ENCODE measurements around the gene NDC1.

Gene NDC1

DNA sequence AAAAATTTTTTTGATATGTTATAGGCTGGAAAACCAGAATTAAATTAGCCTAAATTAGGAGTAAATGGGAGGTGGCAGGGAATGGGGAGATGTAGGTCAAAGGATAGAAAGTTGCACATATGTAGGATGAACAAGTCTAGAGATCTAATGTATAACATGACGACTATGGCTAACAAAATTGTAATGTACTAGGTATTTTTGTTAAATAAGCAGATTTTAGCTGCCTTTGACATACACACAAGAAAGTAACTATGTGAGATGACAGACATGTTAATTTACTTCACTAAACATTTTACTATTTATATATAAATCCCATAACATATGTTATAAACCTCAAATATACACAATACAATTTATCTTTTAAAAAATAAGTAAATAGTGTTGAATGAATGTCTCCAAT, 68.9 kb downstream of the NDC1 start:
- in situ Hi-C loops (cut with HindIII; ENCODE audit: low sequenced_read_pairs): loop anchor here (10.0 kb wide), 1 partner anchor 284 kb away; no protein-coding TSS in a partner anchor

DNA sequence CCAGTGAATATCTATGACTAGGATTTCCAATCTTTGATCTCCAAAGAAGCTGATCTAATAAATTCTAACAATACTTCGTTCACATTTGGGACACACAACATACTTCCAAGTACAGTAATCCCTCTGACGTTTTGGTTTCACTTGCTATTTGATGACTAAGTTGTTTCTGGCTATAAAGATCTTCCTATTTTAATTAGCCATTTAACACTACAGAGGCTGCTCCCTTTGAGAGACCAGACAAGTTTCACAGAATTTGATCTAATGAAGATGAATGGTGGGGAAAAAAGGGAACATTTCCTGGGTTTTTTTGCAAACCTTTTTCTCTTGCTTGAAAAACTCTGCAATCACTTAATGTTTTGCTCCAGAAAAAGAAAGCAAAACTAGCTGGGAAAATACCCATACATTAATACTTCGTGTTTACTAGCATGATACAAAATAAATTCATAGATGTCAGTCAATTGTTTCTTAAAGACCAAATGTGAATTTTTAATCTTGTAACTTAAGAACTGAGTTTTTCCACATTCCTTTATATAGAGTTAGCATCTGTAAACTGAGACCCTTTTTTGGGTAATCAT, 71.2 kb downstream of the NDC1 start:
- in situ Hi-C loops (cut with HindIII; ENCODE audit: low sequenced_read_pairs): loop anchor here (10.0 kb wide), 1 partner anchor 282 kb away; no protein-coding TSS in a partner anchor

DNA sequence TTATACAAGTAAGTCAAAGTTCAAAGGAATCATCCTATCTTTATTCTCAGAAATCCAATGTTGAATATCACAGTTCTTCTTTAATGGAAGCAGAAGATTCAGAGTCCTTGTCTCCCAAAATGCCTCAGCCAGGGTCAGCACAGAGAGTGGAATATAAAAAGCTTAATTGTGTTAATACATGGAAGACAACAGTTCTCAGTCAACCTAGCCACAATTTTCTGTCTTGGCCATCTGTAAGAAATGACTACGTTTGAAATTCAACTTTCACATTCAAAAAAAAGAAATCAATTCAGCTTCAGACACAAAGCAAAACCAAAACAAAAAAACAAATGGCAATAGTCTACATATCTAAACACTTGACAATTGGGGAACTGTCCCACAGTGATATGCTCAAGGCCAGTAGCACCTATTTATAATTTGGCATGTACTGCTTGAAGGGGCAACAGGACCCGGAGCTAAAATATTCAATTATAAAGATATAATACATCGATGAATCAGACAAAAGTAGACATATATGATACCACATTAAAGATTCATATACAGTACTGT, 71.8 kb downstream of the NDC1 start:
- in situ Hi-C loops (cut with HindIII; ENCODE audit: low sequenced_read_pairs): loop anchor here (10.0 kb wide), 1 partner anchor 281 kb away; no protein-coding TSS in a partner anchor

DNA sequence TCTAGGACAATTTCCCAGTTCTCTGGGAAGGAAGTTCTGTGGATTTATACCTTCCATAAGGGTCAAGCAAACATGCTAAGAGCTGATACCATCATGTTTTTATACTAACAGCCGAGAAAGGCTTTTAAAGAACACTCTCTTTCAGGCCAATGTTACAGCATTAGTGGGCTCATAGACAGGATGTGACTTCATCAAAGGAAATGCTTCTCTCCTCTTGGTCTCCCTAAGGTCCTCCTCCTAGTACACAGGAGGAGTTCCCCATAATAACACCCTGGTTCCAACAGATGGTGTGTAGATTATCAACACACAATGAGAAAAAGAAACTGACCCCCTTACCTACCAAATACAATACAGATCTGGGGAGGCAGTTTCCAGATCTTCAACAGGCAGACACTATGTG, 72.4 kb downstream of the NDC1 start:
- in situ Hi-C loops (cut with HindIII; ENCODE audit: low sequenced_read_pairs): loop anchor here (10.0 kb wide), 1 partner anchor 281 kb away; no protein-coding TSS in a partner anchor

DNA sequence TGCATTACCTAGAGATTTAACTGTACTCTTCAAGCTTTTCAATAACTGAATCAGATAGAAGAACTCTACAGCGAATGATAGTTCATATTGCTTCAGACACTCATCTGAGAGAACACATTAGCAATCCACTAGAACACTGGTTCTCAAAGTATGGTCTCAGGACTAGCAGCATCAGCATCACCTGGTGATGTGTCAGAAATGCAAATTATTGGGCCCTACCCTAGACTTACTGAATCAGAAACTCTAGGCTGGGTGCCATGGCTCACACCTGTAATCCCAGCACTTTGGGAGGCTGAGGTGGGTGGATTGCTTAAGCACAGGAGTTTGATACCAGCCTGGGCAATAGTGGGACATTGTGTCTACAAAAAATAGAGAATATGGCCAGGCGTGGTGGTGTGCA, 74.2 kb downstream of the NDC1 start:
- in situ Hi-C loops (cut with HindIII; ENCODE audit: low sequenced_read_pairs): loop anchor here (10.0 kb wide), 1 partner anchor 279 kb away; no protein-coding TSS in a partner anchor

DNA sequence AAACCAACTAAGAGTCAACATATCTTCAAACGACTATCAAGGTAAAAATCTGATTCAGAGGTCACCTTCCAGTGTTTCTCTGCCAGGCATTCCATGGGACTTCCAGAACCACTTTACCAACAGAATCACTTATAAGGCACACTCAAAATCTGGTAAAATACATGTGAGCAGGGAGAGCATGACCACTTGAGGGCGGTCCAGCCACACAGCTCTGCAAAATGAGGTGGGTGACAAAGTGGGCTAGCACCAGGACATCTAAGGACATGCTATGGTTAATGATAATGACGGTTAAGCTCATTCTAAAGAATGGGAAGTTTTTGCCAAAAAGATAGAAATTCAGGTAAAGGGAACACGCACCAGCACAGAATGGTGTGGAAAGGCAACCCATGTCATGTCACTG, 74.6 kb downstream of the NDC1 start:
- in situ Hi-C loops (cut with HindIII; ENCODE audit: low sequenced_read_pairs): loop anchor here (10.0 kb wide), 1 partner anchor 279 kb away; no protein-coding TSS in a partner anchor

DNA sequence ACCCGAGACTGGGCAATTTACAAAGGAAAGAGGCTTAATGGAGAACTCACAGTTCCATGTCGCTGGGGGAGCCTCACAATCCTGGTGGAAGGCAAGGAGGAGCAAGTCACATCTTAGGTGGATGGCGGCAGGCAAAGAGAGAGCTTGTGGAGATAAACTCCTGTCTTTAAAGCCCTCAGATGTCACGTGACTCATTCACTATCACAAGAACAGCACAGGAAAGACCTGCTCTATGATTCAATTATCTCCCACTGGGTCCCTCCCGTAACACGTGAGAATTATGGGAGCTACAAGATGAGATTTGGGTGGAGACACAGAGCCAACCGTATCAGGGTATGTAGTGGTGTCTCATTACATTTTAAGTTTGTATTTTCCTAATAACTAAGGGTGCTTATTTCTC, 77.6 kb downstream of the NDC1 start:
- in situ Hi-C loops (cut with HindIII; ENCODE audit: low sequenced_read_pairs): loop anchor here (10.0 kb wide), 1 partner anchor 276 kb away; no protein-coding TSS in a partner anchor

DNA sequence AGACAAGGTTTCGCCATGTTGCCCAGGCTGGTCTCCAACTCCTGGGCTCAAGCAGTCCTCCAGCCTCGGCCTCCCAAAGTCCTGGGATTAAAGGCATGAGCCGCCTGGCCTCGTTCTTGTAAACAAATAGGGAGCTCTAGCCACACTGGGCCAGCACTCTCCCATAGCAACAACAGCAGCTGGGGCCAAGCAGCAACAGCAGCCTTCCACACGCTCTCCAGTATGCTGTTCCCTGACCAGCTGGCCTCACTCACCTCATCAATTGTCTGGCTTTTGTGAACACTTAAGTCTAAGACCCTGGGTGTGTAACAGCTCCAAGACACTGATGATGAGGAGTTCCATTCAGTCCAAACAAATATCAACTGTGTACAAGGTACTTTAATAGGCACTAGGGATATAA, 82.2 kb downstream of the NDC1 start:
- in situ Hi-C loops (cut with HindIII; ENCODE audit: low sequenced_read_pairs): no loop called here

DNA sequence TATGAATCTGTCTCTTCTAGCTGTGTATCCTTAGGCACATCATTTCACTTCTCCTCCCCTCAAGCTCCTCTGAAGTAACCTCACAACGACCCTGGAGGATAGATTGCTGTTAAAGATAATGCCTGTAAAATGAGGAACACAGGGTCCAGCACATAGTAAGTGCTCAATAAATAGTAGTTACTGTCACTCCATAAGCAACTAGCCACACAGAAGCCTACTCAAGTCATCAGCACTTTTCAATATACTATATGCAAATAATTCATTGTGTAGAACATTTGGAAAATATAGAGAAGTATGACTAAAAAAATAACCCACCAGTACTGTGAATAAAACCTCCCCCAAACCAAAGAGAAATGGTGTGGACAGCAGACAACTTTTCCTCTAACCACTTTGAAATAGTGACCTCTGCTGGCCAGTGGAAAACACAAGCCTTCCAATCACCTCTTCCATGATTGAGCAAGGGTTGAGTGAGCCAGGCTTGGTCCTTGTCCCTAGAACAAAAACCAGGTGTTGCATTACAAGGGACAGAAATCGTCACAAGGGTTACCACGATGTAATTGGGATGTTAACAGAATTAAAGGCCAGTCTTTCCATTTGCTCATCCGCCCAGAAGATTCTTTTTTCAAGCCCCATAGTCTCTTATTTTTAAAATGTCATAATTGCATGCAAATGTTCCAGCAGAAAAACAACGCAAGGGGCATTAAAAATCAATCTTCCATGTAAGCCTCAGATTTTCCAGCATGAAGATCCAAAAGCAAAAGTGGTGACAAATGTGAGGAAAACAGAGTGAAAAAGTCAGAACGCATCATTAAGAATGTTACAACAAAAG, 83.4 kb downstream of the NDC1 start:
- in situ Hi-C loops (cut with HindIII; ENCODE audit: low sequenced_read_pairs): no loop called here

DNA sequence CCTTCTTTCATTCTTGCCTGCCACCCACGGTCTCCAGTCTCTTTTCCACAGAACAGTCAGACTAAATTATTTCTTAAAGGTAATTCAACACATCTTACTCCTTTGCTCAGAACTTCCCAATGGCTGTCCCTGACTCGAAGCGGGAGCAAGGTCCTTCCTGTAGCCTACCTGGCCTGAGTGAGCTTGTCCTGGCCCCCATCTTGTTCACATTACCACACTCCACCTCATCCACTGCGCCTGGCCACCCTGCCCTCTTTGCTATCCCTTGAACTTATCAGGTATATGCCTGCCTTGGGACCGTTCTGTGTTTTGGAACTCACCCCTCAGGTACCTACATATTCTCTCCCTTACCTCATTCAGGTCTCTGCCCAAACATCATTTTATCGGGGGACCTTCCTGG, 85.8 kb downstream of the NDC1 start:
- in situ Hi-C loops (cut with HindIII; ENCODE audit: low sequenced_read_pairs): no loop called here

DNA sequence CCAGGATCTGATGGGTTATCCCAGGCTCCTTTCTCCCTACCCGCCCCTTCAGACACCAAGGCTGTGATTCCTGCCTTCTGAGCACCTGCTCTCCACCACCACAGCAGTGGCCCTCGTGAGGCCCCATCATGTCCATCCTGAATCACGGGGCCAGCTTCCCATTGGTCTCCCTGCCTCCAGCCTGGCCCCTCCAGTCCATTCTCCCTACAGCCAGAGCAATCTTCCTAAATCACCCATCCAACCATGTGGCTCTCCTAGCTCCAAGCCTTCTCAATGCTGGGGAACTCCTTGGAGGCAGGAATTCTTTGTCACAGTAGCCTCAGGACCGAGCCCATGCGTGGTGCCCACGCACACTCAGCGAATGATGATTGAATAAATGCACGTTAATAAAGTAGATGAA, 90.3 kb downstream of the NDC1 start:
- in situ Hi-C loops (cut with HindIII; ENCODE audit: low sequenced_read_pairs): loop anchor here (10.0 kb wide), 1 partner anchor 453 kb away; no protein-coding TSS in a partner anchor

DNA sequence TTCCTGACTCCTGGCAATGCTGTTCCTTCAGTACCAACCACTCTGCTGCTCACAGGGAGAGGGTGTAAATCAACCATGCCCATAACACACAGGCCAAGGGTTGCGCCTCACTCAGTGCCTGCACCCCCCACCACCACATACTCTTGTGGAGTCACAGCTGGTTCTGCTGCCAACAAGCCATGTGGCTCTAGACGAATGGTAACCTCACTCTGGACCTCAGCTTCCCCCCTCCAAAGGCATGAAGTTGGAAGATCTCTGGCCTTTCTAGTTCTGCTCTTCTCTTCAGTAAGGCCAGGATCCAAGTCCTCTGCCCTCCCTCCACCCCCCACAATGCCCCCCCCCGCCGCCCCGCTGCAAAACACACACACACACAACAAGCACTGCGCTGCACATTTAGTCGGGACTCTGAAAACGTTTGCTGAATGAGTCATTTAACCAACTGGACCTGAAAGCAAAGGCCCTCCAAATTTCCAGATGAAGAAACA, 97.4 kb downstream of the NDC1 start:
- in situ Hi-C loops (cut with HindIII; ENCODE audit: low sequenced_read_pairs): loop anchor here (10.0 kb wide), 1 partner anchor 446 kb away; no protein-coding TSS in a partner anchor

DNA sequence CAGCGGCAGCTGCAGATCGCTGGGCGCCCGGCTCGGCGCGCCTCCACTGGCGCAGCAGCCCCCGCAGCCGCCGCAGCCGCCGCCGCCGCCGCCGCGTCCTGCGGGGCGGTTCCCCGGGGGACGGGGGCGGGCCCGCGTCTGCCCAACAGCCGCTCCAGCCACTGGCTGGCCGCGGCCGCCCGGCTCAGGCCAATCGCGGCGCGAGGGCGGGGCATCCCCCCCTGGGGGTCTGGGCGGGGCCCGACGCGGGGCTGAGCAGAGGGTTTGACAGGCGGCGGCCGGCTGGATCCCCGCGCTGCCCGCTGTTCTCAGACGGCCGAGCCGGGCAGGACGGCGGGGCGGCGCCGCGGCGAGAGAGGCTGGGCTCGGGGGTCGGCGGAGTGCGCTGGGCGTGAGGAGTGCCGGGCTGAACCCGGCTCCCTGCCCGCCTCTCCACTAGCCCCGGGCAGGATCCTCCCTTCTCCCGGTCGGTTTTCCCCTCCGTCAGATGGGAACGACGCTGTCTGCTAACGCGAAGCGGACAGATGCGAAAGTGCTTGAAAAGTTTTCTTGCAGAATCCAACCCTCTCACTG, 98.9 kb downstream of the NDC1 start, which contains the start of gene GLIS1:
Gene GLIS1, minus strand, starts transcription at position 56 of the 573 bp plus-strand sequence. CDS start 1,100 bp downstream, outside the sequence.
- in situ Hi-C loops (cut with HindIII; ENCODE audit: low sequenced_read_pairs): loop anchor here (5.0 kb wide), 2 partner anchors 47 to 92 kb away; no protein-coding TSS in a partner anchor

DNA sequence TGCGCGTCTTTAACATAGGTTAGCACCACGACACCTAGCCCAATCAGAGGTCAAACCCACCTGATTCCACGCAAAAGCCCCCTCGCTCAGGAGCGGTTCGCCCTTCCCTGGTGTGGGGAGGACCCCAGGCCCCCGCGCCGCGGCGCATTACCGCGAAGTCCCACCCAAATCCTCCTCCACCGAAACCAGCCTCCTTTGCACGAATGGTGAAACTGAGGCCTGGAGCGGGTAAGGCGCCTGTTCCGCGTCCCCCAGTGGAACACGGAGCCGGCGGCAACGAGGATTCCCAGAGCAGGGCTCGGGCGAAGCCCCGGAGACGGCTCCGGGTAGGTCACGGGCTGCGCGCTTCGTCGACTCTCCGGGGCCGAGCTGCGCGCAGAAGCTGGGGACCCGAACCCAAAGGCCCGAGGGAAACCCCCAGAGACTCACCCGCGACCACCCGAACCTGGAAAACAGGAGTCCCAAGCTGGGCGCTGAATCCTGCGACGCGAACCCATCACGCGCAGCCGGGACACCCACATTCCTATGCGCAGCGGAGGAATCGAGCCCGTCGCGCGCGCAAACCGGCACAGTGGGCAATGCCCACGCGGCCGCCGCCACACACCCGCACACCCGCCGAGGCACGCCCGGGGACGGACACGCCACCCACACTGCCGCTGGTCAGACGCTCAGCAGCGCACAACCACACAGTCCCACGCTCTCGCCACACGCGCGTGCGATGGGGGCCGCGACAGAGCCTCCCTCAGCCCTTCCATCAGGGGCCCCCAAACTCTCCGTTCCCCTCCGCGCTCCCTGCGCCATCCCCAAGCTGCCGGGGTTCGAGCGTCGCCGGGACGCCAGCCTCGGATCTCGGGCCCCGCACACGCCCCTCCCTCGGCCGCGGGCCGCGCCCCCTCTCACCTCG, 99.6 kb downstream of the NDC1 start:
- in situ Hi-C loops (cut with HindIII; ENCODE audit: low sequenced_read_pairs): loop anchor here (5.0 kb wide), 2 partner anchors 46 to 91 kb away; no protein-coding TSS in a partner anchor

DNA sequence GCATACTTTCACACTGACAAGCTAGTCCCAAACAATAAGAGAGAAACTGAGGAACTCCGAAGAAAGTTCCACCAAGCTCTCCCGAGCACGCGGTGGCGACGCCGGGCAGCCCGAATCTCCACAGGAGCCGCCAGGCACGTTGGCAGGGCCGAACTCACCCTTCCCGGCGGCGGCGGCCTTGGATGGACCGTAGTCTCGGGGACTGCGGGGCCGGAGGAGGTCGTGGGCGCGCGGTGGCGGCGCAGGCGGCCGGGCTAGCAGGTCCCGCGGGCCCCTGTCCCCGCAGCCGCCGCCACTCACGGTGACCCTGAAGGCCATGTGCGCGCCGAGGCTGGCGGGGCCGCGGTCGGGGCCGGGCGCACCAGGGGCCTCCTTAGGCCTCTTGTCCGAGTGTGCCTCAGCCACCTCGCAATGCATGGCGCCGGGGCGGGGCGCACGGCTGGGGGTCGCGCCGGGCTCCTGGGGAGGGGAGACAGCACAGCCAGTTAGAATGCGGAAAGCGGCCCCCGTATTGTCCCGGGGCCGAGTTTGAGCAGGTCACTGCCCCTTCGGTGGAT, 100.4 kb downstream of the NDC1 start:
- in situ Hi-C loops (cut with HindIII; ENCODE audit: low sequenced_read_pairs): loop anchor here (5.0 kb wide), 2 partner anchors 45 to 90 kb away; no protein-coding TSS in a partner anchor

DNA sequence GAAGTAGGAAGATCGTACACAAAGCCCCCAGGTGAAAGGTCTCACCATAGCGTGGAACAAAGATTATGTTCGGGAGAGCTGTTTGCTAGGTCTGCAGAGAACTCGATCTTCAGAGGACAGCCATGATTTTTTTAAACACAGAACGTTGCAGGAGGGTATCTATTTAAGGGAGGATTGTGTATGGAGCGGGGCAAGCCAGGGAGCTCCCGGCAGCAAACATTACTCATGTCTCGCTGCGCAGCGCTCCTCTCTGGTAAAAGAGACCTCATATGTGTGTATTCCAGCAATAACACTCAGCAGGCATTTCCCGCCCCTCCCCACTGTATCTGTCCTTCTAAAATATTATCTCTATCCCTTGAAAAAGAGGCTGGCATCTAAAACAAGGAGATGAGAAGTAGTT, 101.8 kb downstream of the NDC1 start:
- in situ Hi-C loops (cut with HindIII; ENCODE audit: low sequenced_read_pairs): loop anchor here (5.0 kb wide), 2 partner anchors 44 to 89 kb away; no protein-coding TSS in a partner anchor

DNA sequence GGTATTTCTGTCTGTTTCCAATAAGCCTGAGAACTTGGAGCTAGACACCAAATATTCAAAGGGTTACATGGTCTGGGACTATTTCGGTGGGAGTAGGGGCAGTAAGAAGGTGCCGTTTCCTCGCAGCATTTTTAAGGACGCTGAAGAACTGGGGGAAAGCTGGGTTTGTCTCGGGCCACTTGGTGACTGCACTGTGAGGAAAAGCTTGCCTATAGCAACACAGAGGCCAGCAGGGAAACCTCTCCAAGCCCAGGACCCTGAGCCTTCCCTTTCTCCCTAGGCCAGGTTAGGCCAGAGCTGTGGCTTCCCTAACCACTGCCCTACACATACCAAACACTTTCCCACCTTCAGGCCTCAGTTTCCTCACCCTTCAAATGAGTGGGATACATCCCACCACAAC, 102.4 kb downstream of the NDC1 start:
- in situ Hi-C loops (cut with HindIII; ENCODE audit: low sequenced_read_pairs): loop anchor here (5.0 kb wide), 2 partner anchors 43 to 88 kb away; no protein-coding TSS in a partner anchor

DNA sequence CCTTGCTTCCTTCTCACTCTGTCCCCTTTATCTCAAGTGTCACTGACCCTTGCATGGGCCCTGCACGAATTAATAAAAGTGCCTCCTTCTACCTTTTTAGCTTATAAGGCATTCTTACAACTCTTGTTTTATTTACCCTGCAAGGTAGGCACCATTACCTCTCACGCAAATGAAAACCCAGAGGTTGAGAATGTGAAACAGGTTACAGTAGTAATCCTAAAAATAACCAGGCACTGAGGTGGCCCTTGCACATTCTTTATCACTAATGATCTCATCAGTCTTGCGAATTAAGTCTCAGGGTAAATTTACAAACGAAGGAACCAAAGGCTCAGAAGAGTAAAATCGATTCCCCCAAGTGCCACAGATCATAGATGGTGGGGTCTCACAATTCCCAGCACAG, 102.8 kb downstream of the NDC1 start:
- in situ Hi-C loops (cut with HindIII; ENCODE audit: low sequenced_read_pairs): loop anchor here (5.0 kb wide), 2 partner anchors 43 to 88 kb away; no protein-coding TSS in a partner anchor

DNA sequence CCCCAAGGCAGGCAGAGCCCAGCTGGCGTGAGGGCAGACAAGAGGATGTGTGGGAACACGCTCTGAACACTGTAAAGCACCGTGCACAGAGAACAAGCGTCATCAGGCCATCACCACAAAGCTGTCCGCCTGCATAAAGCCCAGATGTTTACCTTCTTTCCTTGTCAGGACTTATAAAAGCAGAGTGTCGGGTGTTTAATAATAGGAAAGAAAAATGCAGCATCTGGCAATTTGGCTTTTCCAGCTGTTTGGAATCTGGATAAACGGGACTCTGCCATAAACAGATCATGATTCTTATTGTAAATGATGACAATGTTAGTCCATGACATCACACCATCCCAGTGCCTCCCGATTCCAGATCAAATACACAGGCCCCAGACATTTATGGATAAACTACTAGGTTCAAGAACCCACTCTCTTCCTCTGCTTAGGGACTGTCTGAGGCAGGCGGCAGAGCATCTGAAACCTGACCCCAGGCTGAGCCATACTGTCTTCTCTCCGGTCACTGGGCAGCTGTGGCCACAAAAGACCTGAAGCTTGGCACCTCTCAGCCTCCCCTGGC, 103.4 kb downstream of the NDC1 start:
- in situ Hi-C loops (cut with HindIII; ENCODE audit: low sequenced_read_pairs): loop anchor here (5.0 kb wide), 2 partner anchors 42 to 87 kb away; no protein-coding TSS in a partner anchor
